B cell (primary cell): ENCODE data around the gene GTF2A1L. TPM values are rescaled to one million over a fixed set of nuclear protein-coding genes. Genes with fewer than 3 reads are reported as not detected.

Source experiments
- ATAC-seq: fragments of 200-7000 bp; cut with Tn5 transposase; one replicate; pipeline ENCODE4 v1.10.0; 2021; ENCODE audit warnings: low read depth, mild to moderate bottlenecking, moderate number of reproducible peaks, moderate library complexity
- CTCF ChIA-PET: fragments of 350-600 bp; sonication (Branson Sonifier 250); formaldehyde crosslinking; loops from one replicate; lab custom pipeline; 2021; ENCODE audit warnings: antibody characterized with exemption, inconsistent platforms; lab: Charles Lee
- POLR2A ChIA-PET: fragments of 350-600 bp; sonication (Branson Sonifier 250); formaldehyde crosslinking; loops from one replicate; lab custom pipeline; 2021; ENCODE audit warnings: antibody characterized with exemption; lab: Charles Lee
- DNase-seq: peaks from one replicate; pipeline ENCODE4 v3.0.0; 2013
- H2AFZ ChIP-seq: 2 replicates; pipeline ENCODE4 v1.6.1; 2012; ENCODE audit warnings: mild to moderate bottlenecking, low read depth, low read length; ENCODE audit not compliant: insufficient read depth, poor library complexity, severe bottlenecking
- H3K27ac ChIP-seq, 2 donors: 1 replicate in 1 of 2; 2 replicates in 1 of 2; pipeline ENCODE4 v1.5.1; 2012 to 2013; ENCODE audit warnings: low read length in 2 of 2, mild to moderate bottlenecking in 2 of 2, moderate library complexity in 1 of 2
- H3K27me3 ChIP-seq, 4 experiments: fragments of 200-600 bp in 1 of 4; sonication (generic) in 1 of 4; replicated peaks in 1 of 4; 1 replicate in 2 of 4; 2 replicates in 2 of 4; pipeline versions ENCODE4 v1.6.1 to v1.7.0; 2013 to 2016; ENCODE audit warnings: low read length in 3 of 4, mild to moderate bottlenecking in 2 of 4, mixed read lengths in 1 of 4, moderate library complexity in 1 of 4; ENCODE audit not compliant: insufficient read depth in 4 of 4, control insufficient read depth in 3 of 4; ENCODE audit errors: control extremely low read depth in 1 of 4
- H3K36me3 ChIP-seq, 2 experiments: replicated peaks in 1 of 2; 1 replicate in 1 of 2; 2 replicates in 1 of 2; pipeline versions ENCODE4 v1.6.1 to v1.7.1; 2013; ENCODE audit warnings: low read length in 1 of 2; ENCODE audit not compliant: insufficient read depth in 2 of 2, control insufficient read depth in 1 of 2; ENCODE audit errors: control extremely low read depth in 1 of 2, extremely low read depth in 1 of 2
- H3K4me1 ChIP-seq, 2 donors: fragments of 200-600 bp in 1 of 2; sonication (generic) in 1 of 2; 1 replicate in 1 of 2; 2 replicates in 1 of 2; pipeline versions ENCODE4 v1.5.1 to v1.6.1; 2013 to 2017; ENCODE audit warnings: low read length in 2 of 2; ENCODE audit not compliant: control insufficient read depth in 2 of 2, insufficient read depth in 2 of 2
- H3K4me2 ChIP-seq: replicated peaks from 2 replicates; pipeline ENCODE3; 2012; ENCODE audit warnings: mild to moderate bottlenecking, low read depth, low read length; ENCODE audit not compliant: poor library complexity, severe bottlenecking
- H3K4me3 ChIP-seq, 5 experiments: fragments of 200-600 bp in 1 of 5; sonication (generic) in 1 of 5; 1 replicate in 3 of 5; 2 replicates in 2 of 5; pipeline versions ENCODE4 v1.5.1 to v1.7.0; 2011 to 2016; ENCODE audit warnings: low read length in 4 of 5, mild to moderate bottlenecking in 4 of 5, low read depth in 2 of 5, control low read depth in 1 of 5, moderate library complexity in 1 of 5; ENCODE audit not compliant: insufficient read depth in 1 of 5; ENCODE audit errors: control extremely low read depth in 1 of 5, extremely low read depth in 1 of 5
- H3K79me2 ChIP-seq: fragments of 200-600 bp; sonication (generic); one replicate; pipeline ENCODE4 v1.6.0; 2016; ENCODE audit warnings: low read length; ENCODE audit not compliant: control insufficient read depth, insufficient read depth
- H3K9ac ChIP-seq: fragments of 200-600 bp; sonication (generic); 2 replicates; pipeline ENCODE4 v1.6.1; 2017; ENCODE audit warnings: mild to moderate bottlenecking, low read length, moderate library complexity
- H3K9me3 ChIP-seq, 3 donors: one replicate each; pipeline versions ENCODE4 v1.6.1 to v1.7.1; 2013; ENCODE audit warnings: low read length in 2 of 3; ENCODE audit not compliant: control insufficient read depth in 2 of 3, insufficient read depth in 1 of 3; ENCODE audit errors: control extremely low read depth in 1 of 3
- H4K20me1 ChIP-seq: 2 replicates; pipeline ENCODE4 v1.6.0; 2012; ENCODE audit warnings: mild to moderate bottlenecking, low read length; ENCODE audit not compliant: insufficient read depth, control insufficient read depth, poor library complexity, severe bottlenecking
- H3K27ac Mint-ChIP-seq: one replicate; pipeline ENCODE4 v1.8.0; 2021; ENCODE audit warnings: mixed read lengths
- H3K27me3 Mint-ChIP-seq: one replicate; pipeline ENCODE4 v1.8.0; 2021; ENCODE audit warnings: mixed read lengths
- H3K4me1 Mint-ChIP-seq: one replicate; pipeline ENCODE4 v1.8.0; 2021; ENCODE audit warnings: mixed read lengths
- H3K4me3 Mint-ChIP-seq: one replicate; pipeline ENCODE4 v1.8.0; 2021; ENCODE audit warnings: mixed read lengths
- H3K9me3 Mint-ChIP-seq: one replicate; pipeline ENCODE4 v1.8.0; 2022; ENCODE audit warnings: mixed read lengths; ENCODE audit not compliant: insufficient read depth
- CTCF ChIP-seq: fragments of 200-600 bp; IDR thresholded peaks from one replicate; pipeline ENCODE4 v1.8.0; 2022; ENCODE audit warnings: antibody characterized with exemption, mild to moderate bottlenecking
- EZH2 ChIP-seq: IDR thresholded peaks from 2 replicates; pipeline ENCODE4 v1.6.1; 2012; ENCODE audit warnings: borderline replicate concordance, low read depth, mild to moderate bottlenecking, moderate library complexity, low read length; ENCODE audit not compliant: insufficient read depth, poor library complexity, severe bottlenecking
- WGBS: methylation state at CpG from one replicate; pipeline ENCODE4 v1.1.5; 2013; ENCODE audit warnings: missing lambda C conversion rate; ENCODE audit not compliant: insufficient coverage; 5-methylcytosine and 5-hydroxymethylcytosine counted together
- intact Hi-C: fragments of 100-400 bp; cut with micrococcal nuclease; formaldehyde crosslinking; loops from one replicate; pipeline ENCODE4 v1.10.0; 2022
- polyA plus RNA-seq: library from polyadenylated mRNA; depleted of rRNA; stranded (reverse); fragments of >200 nt; gene quantifications from 2 replicates; pipeline ENCODE4 v1.2.3, GENCODE V29; 2012
- small RNA-seq: library from RNA; depleted of rRNA; stranded (forward); fragments of <200 nt; gene quantifications from one replicate; pipeline ENCODE3, GENCODE V24; 2012; ENCODE audit warnings: low replicate concordance, low read depth; ENCODE audit not compliant: insufficient read length
- total RNA-seq, 2 donors: library from RNA; stranded (reverse); fragments of 120-200 nt in 1 of 2; gene quantifications; 1 replicate in 1 of 2; 2 replicates in 1 of 2; pipeline versions ENCODE4 v1.2.3 to v1.2.4, GENCODE V29; 2013 to 2022

Gene GTF2A1L
- total and polyA plus RNA-seq, 2 donors (not counting 1 experiment from before 2014, with no cell fraction given) = not detected

- CTCF ChIA-PET = no interaction called here
Measured at GRCh38 chr2:48728295-48728694, 110.6 kb downstream of the GTF2A1L start.

DNA sequence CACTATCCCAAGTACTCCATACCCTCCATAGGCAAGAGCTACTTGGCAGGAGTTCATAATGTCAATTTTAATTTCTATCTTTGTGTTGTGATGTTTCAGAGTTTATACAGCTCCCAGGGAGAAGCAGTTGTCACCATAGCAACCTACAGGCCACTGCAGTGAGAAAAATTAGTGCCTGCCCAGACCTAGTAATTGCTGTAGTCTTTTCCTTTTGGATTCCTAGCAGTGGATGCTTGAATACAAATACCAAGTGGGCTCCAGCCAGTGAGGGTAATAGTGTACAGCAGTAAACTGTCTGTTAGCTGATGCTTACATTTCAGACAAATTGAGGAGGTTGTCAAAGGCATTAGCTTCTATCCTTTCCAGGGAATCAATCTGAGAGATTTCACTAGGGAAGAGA, 111.2 kb downstream of the GTF2A1L start:
- Histone ChIP-seq H3K36me3 (no peaks in the 10 kb centered on the region), H4K20me1 (no peaks in the 10 kb centered on the region), H3K27me3 (peaks cover 0 to 3% (median 0%) of the 10 kb centered on the region in 4 experiments), H3K9me3 (no peaks in the 10 kb centered on the region), H3K27ac (no peak overlapping the region), H2AFZ (no peak overlapping the region), H3K4me1 (no peaks in the 10 kb centered on the region), H3K4me2 (no peak overlapping the region), H3K9ac (no peak overlapping the region), H3K79me2 (no peaks in the 10 kb centered on the region), H3K4me3 (no peak overlapping the region)
- POLR2A ChIA-PET = no interaction called here
- CTCF ChIA-PET = no interaction called here
- intact Hi-C loops = no loop called here
- H3K4me1 Mint-ChIP-seq = no peaks in the 10 kb centered on the region
- ATAC-seq (no peak), DNase-seq (no peak)
- H3K9me3 Mint-ChIP-seq = no peaks in the 10 kb centered on the region
- H3K27me3 Mint-ChIP-seq = peaks cover 15% of the 10 kb centered on the region
- no peak overlapping the region for H3K4me3 Mint-ChIP-seq
- no peak for TF ChIP-seq EZH2
- TF ChIP-seq CTCF = no peak
- H3K27ac Mint-ChIP-seq = no peak overlapping the region

More at GRCh38 chr2:48728295-48728694, 110.6 kb downstream of the GTF2A1L start:
- WGBS = 100% methylated on average over 2 of the region's 2 CpGs
- Histone ChIP-seq H4K20me1 (no peaks in the 10 kb centered on the region), H3K27ac (no peak overlapping the region), H3K4me1 (no peaks in the 10 kb centered on the region), H3K36me3 (no peaks in the 10 kb centered on the region), H3K27me3 (peaks cover 0 to 3% (median 0%) of the 10 kb centered on the region in 4 experiments), H3K9me3 (no peaks in the 10 kb centered on the region), H3K79me2 (no peaks in the 10 kb centered on the region), H3K4me3 (no peak overlapping the region), H3K4me2 (no peak overlapping the region), H3K9ac (no peak overlapping the region), H2AFZ (no peak overlapping the region)
- DNase-seq = no peak
- H3K4me1 Mint-ChIP-seq = no peaks in the 10 kb centered on the region
- POLR2A ChIA-PET = no interaction called here
- H3K27ac Mint-ChIP-seq = no peak overlapping the region
- ATAC-seq = no peak
- H3K27me3 Mint-ChIP-seq = peaks cover 13% of the 10 kb centered on the region
- no peaks in the 10 kb centered on the region for H3K9me3 Mint-ChIP-seq
- intact Hi-C loops = no loop called here
- no peak for TF ChIP-seq EZH2
- TF ChIP-seq CTCF = no peak
- no peak overlapping the region for H3K4me3 Mint-ChIP-seq

Small RNA genes within 50 kb of the gene (small RNA-seq; reads per million reads assigned to genes)
- gene TPT1P11 = not detected

Other genes with a start within 250 kb of the GTF2A1L start
- 50.5 and 53.5 TPM in 2 replicates for gene PPP1R21, start 177.1 kb upstream of the GTF2A1L start, total RNA-seq
- gene PPP1R21, start 177.1 kb upstream of the GTF2A1L start, polyA plus RNA-seq = 30.5 and 36.4 TPM in 2 replicates
- gene STON1, start 87.7 kb upstream of the GTF2A1L start, total RNA-seq = 2.0 and 2.9 TPM in 2 replicates
- gene STON1, start 87.7 kb upstream of the GTF2A1L start, polyA plus RNA-seq = 0.46 and 0.94 TPM in 2 replicates
- gene LHCGR, start 137.9 kb downstream of the GTF2A1L start, total RNA-seq = not detected in 2 replicates
- not detected in 2 replicates for gene LHCGR, start 137.9 kb downstream of the GTF2A1L start, polyA plus RNA-seq